ENCODE results near the gene IGSF3.

DNA sequence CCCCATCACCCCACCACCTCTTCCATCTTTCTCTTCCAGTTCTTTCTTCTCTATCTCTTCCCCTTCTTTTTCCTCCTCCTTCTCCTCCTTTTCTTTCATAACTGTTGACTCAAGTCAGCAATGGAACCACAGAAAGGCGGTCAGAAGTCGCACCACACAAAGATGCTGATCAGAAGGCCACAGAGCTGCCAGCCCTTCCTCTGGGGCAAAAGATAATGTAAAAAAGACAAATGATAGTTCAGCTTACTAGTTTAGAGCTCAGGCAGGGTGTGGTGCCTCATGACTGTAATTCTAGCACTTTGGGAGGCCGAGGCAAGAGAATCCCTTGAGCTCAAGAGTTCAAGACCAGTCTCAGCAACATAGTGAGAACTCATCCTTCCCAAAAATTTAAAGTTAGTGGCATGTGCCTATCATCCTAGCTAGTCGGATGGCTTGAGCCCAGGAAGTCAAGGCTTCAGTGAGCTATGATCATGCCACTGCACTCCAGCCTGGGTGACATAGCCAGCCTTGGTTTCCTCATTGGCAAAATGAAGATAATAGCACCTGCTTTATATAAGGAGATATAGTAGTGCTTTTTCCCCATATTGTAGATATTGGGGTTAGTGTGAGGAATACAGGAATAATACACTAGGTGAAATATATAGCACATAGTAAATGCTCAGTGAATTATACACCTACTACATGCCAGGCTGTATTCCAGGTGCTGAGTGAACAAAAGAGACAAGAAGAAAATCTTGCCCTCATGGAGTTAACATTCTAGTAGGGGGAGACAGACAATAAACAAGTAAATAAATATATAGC is 12.5 kb upstream of the IGSF3 start:
- TF ChIP-seq, protein P1, sequence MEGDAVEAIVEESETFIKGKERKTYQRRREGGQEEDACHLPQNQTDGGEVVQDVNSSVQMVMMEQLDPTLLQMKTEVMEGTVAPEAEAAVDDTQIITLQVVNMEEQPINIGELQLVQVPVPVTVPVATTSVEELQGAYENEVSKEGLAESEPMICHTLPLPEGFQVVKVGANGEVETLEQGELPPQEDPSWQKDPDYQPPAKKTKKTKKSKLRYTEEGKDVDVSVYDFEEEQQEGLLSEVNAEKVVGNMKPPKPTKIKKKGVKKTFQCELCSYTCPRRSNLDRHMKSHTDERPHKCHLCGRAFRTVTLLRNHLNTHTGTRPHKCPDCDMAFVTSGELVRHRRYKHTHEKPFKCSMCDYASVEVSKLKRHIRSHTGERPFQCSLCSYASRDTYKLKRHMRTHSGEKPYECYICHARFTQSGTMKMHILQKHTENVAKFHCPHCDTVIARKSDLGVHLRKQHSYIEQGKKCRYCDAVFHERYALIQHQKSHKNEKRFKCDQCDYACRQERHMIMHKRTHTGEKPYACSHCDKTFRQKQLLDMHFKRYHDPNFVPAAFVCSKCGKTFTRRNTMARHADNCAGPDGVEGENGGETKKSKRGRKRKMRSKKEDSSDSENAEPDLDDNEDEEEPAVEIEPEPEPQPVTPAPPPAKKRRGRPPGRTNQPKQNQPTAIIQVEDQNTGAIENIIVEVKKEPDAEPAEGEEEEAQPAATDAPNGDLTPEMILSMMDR (IDR thresholded peaks at IDR 0.05): no peak
- TF ChIP-seq POLR2A (IDR thresholded peaks at IDR 0.05): no peak

All from Peyer's patch (tissue), 4 donors.